SIG-M5 treated with dmso at 0.1 percent for 504 hours (cell line): ENCODE measurements around the gene GCDH.
A peak's percentile ranks its signal among the peaks of the same experiment; 100 is the strongest.
"Not testable (repeated sequence)": the region's sequence is repeated elsewhere in the genome, so short reads cannot be mapped to it uniquely, and the experiment has no call there.

Source experiments
- DNase-seq: peaks from one replicate; lab custom pipeline; 2025; ENCODE audit not compliant: unreplicated experiment; lab: John Stamatoyannopoulos, UW

Gene GCDH

GRCh38 chr19:12899891-12900518 lies 9.0 kb downstream of the GCDH start:
- DNase-seq: no peak

GRCh38 chr19:12907166-12907565 lies 16.2 kb downstream of the GCDH start:
- no peak for DNase-seq

- no peak for DNase-seq
These were observed 21.6 kb downstream of the GCDH start for GRCh38 chr19:12912571-12912970.

- DNase-seq: no peak
These were observed 22.1 kb downstream of the GCDH start for GRCh38 chr19:12913011-12913561.

GRCh38 chr19:12913851-12914690 lies 23.1 kb downstream of the GCDH start:
- peak; percentile 84 for DNase-seq

- DNase-seq: not testable (repeated sequence)
These were observed 24.9 kb downstream of the GCDH start for GRCh38 chr19:12915860-12916259.

GRCh38 chr19:12918253-12918652 lies 27.3 kb downstream of the GCDH start:
- DNase-seq: no peak

- DNase-seq: no peak
These were observed 30.1 kb downstream of the GCDH start for GRCh38 chr19:12921047-12921446.

- DNase-seq: no peak
These were observed 32.0 kb downstream of the GCDH start for GRCh38 chr19:12922959-12923358.

- DNase-seq: no peak
These were observed 33.8 kb downstream of the GCDH start for GRCh38 chr19:12924621-12925310.

- no peak for DNase-seq
These were observed 39.2 kb downstream of the GCDH start for GRCh38 chr19:12930002-12930645.

- DNase-seq: no peak
These were observed 41.7 kb downstream of the GCDH start for GRCh38 chr19:12932392-12933286.

- DNase-seq: peak; percentile 92
These were observed 42.5 kb downstream of the GCDH start, which contains the start of gene FARSA for GRCh38 chr19:12933287-12934072. Gene FARSA, minus strand, starts transcription at chr19:12933711. Its CDS starts 15 bp downstream, at chr19:12933696.

- DNase-seq: no peak
These were observed 44.1 kb downstream of the GCDH start for GRCh38 chr19:12935071-12935470.

GRCh38 chr19:12936582-12936981 lies 45.6 kb downstream of the GCDH start:
- DNase-seq: peak; percentile 25

GRCh38 chr19:12937093-12937926 lies 46.4 kb downstream of the GCDH start:
- peak; percentile 94 for DNase-seq

GRCh38 chr19:12937927-12938778 lies 47.2 kb downstream of the GCDH start, which contains the start of gene CALR:
Gene CALR, plus strand, starts transcription at chr19:12938609. Its CDS starts 71 bp downstream, at chr19:12938680.
- peak; percentile 98 for DNase-seq
